ENCODE measurements around the gene CXCR2.
"Not testable (repeated sequence)": the region's sequence is repeated elsewhere in the genome, so short reads cannot be mapped to it uniquely, and the experiment has no call there.

CXCR2 gene

GRCh38 chr2:218129458-218130135, 3.8 kb downstream of the CXCR2 start:
- DNase-seq (ENCODE audit: low read depth in 1 of 2, low spot score in 1 of 2) = no peak

GRCh38 chr2:218130377-218130776, 4.5 kb downstream of the CXCR2 start:
- no peak for DNase-seq (ENCODE audit: low read depth in 1 of 2, low spot score in 1 of 2)

GRCh38 chr2:218130822-218131221, 5.0 kb downstream of the CXCR2 start:
- no peak for DNase-seq (ENCODE audit: low read depth in 1 of 2, low spot score in 1 of 2)

GRCh38 chr2:218137514-218137913, 11.7 kb downstream of the CXCR2 start:
- no peak for DNase-seq (ENCODE audit: low read depth in 1 of 2, low spot score in 1 of 2)

GRCh38 chr2:218138047-218138446, 12.2 kb downstream of the CXCR2 start:
- no peak for DNase-seq (ENCODE audit: low read depth in 1 of 2, low spot score in 1 of 2)

- DNase-seq (ENCODE audit: low read depth in 1 of 2, low spot score in 1 of 2) = no peak
These were observed 19.3 kb downstream of the CXCR2 start for GRCh38 chr2:218145124-218145523.

GRCh38 chr2:218146056-218146455, 20.2 kb downstream of the CXCR2 start:
- DNase-seq (ENCODE audit: low read depth in 1 of 2, low spot score in 1 of 2) = no peak

GRCh38 chr2:218149098-218149497, 23.3 kb downstream of the CXCR2 start:
- DNase-seq (ENCODE audit: low read depth in 1 of 2, low spot score in 1 of 2) = no peak

- no peak for DNase-seq (ENCODE audit: low read depth in 1 of 2, low spot score in 1 of 2)
These were observed 24.1 kb downstream of the CXCR2 start for GRCh38 chr2:218149848-218150440.

GRCh38 chr2:218152172-218152571, 26.3 kb downstream of the CXCR2 start:
- DNase-seq (ENCODE audit: low read depth in 1 of 2, low spot score in 1 of 2) = no peak

GRCh38 chr2:218152777-218153176, 26.9 kb downstream of the CXCR2 start:
- DNase-seq (ENCODE audit: low read depth in 1 of 2, low spot score in 1 of 2) = no peak

GRCh38 chr2:218155953-218156479, 30.2 kb downstream of the CXCR2 start:
- no peak for DNase-seq (ENCODE audit: low read depth in 1 of 2, low spot score in 1 of 2)

- no peak for DNase-seq (ENCODE audit: low read depth in 1 of 2, low spot score in 1 of 2)
These were observed 35.8 kb downstream of the CXCR2 start for GRCh38 chr2:218161644-218162043.

- DNase-seq (ENCODE audit: low read depth in 1 of 2, low spot score in 1 of 2) = no peak
These were observed 37.0 kb downstream of the CXCR2 start for GRCh38 chr2:218162814-218163213.

GRCh38 chr2:218166791-218167190, 41.0 kb downstream of the CXCR2 start, which contains the start of gene CXCR1:
Gene CXCR1 (minus strand): TSS chr2:218166962. CDS start chr2:218165211, 1,751 bp downstream.
- peak in 1 of 2 donors; percentile 8 for DNase-seq (ENCODE audit: low read depth in 1 of 2, low spot score in 1 of 2)

- DNase-seq (ENCODE audit: low read depth in 1 of 2, low spot score in 1 of 2) = no peak
These were observed 42.2 kb downstream of the CXCR2 start for GRCh38 chr2:218168016-218168415.

- DNase-seq (ENCODE audit: low read depth in 1 of 2, low spot score in 1 of 2) = peak; percentile 26 to 33
These were observed 43.0 kb downstream of the CXCR2 start for GRCh38 chr2:218168635-218169462.

- no peak for DNase-seq (ENCODE audit: low read depth in 1 of 2, low spot score in 1 of 2)
These were observed 44.1 kb downstream of the CXCR2 start for GRCh38 chr2:218169757-218170546.

GRCh38 chr2:218171744-218172143, 45.9 kb downstream of the CXCR2 start:
- DNase-seq (ENCODE audit: low read depth in 1 of 2, low spot score in 1 of 2) = not testable (repeated sequence)

GRCh38 chr2:218172845-218173244, 47.0 kb downstream of the CXCR2 start:
- no peak for DNase-seq (ENCODE audit: low read depth in 1 of 2, low spot score in 1 of 2)

- DNase-seq (ENCODE audit: low read depth in 1 of 2, low spot score in 1 of 2) = no peak
These were observed 54.0 kb downstream of the CXCR2 start for GRCh38 chr2:218179782-218180181.
